Measurements from ENCODE around the gene COPA.

DNA sequence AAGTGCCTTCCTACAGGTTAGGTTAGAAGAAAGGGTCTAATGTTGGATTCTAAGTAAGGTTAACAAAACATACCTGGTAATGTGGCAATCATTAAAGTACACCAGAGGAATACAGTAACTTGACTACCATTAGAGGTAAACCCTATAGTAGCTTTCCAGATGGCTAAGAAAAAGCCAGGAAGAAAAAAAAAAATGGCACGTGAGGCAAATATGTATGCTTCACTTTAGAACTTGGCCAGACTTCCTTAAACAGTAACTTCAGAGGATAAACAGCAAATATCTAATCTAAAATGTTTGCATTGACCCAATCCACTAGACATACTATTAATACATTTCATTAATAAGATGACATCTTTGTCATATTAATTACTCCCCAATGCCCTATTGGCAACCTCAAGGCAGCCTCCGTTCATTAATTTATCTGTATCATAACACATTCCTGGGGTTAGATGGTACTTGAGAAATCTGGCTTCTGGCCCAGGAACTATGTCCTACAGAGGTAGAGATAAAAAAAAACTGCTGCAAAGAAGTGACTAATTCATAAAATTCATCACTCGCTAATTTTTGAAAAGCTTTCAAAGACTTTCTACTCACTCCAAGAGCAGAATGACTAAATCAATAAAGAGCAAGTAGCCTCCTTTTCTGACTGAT, 86.5 kb downstream of the COPA start:
- TF ChIP-seq, protein P1, sequence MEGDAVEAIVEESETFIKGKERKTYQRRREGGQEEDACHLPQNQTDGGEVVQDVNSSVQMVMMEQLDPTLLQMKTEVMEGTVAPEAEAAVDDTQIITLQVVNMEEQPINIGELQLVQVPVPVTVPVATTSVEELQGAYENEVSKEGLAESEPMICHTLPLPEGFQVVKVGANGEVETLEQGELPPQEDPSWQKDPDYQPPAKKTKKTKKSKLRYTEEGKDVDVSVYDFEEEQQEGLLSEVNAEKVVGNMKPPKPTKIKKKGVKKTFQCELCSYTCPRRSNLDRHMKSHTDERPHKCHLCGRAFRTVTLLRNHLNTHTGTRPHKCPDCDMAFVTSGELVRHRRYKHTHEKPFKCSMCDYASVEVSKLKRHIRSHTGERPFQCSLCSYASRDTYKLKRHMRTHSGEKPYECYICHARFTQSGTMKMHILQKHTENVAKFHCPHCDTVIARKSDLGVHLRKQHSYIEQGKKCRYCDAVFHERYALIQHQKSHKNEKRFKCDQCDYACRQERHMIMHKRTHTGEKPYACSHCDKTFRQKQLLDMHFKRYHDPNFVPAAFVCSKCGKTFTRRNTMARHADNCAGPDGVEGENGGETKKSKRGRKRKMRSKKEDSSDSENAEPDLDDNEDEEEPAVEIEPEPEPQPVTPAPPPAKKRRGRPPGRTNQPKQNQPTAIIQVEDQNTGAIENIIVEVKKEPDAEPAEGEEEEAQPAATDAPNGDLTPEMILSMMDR (IDR thresholded peaks at IDR 0.05; ENCODE audit: low read length), result no peak
- no peak for TF ChIP-seq EZH2 (optimal IDR thresholded peaks at IDR 0.05; ENCODE audit: low read depth, low read length)

Data from MM.1S (cell line).